K562 (cell line): ENCODE data around the gene TLCD1.

Experiments
- KLF10 ChIP-seq: fragments of 250-450 bp; sonication (Bioruptor Pico); IDR thresholded peaks from 2 replicates; pipeline ENCODE4 v1.6.1; 2021; ENCODE audit warnings: matching md5 sums
- MAFK ChIP-seq: IDR thresholded peaks from 2 replicates; pipeline ENCODE4 v1.6.1; 2011; ENCODE audit warnings: low read length, improper control_type of control experiment
- MEF2A ChIP-seq: IDR thresholded peaks from 2 replicates; pipeline ENCODE4 v1.6.1; 2011; ENCODE audit warnings: low read depth, mild to moderate bottlenecking, low read length, moderate library complexity; ENCODE audit not compliant: control insufficient read depth
- POLR2A ChIP-seq: fragments of 450-650 bp; conservative IDR thresholded peaks from 2 replicates; pipeline ENCODE4 v1.6.1; 2016
- SOX6 ChIP-seq: fragments of 450-650 bp; IDR thresholded peaks from 2 replicates; pipeline ENCODE4 v1.6.1; 2014; ENCODE audit warnings: mild to moderate bottlenecking
- SPI1 ChIP-seq: IDR thresholded peaks from 2 replicates; pipeline ENCODE4 v1.6.1; 2011; ENCODE audit warnings: low read depth, low read length, control low read depth, borderline replicate concordance
- TSHZ1 ChIP-seq: fragments of 250-450 bp; sonication (Bioruptor Pico); IDR thresholded peaks from 2 replicates; pipeline ENCODE4 v1.4.0; 2020; ENCODE audit warnings: mild to moderate bottlenecking, moderate library complexity
- ZBTB8A ChIP-seq: fragments of 450-650 bp; IDR thresholded peaks from 2 replicates; pipeline ENCODE4 v1.6.1; 2018; ENCODE audit warnings: mild to moderate bottlenecking, moderate library complexity; ENCODE audit not compliant: partially characterized antibody
- ZNF274 ChIP-seq: IDR thresholded peaks from 2 replicates; pipeline ENCODE4 v1.6.1; 2011; ENCODE audit warnings: low read depth, mild to moderate bottlenecking, low read length, moderate library complexity, borderline replicate concordance

GRCh38 chr17:28693869-28694268, 32.2 kb downstream of the TLCD1 start:
- TF ChIP-seq TSHZ1 = no peak
- TF ChIP-seq POLR2A = no peak
- TF ChIP-seq MAFK = no peak
- TF ChIP-seq KLF10 (CRISPR knock-in tag) = no peak
- no peak for TF ChIP-seq MEF2A
- TF ChIP-seq SOX6 = no peak
- no peak for TF ChIP-seq SPI1
- no peak for TF ChIP-seq ZBTB8A
- TF ChIP-seq ZNF274 = no peak
